GM12878 (cell line): ENCODE results near the gene GLRX5. TPM values are rescaled to one million over a fixed set of nuclear protein-coding genes. Genes with fewer than 3 reads are reported as not detected.

Experiments
- ASH2L ChIP-seq: fragments of 300-600, 200-600 bp; sonication (generic); IDR thresholded peaks from 2 replicates; pipeline ENCODE4 v1.6.1; 2017; ENCODE audit warnings: low read depth, mild to moderate bottlenecking, borderline replicate concordance
- ATF3 ChIP-seq: IDR thresholded peaks from 2 replicates; pipeline ENCODE4 v1.6.1; 2011; ENCODE audit warnings: low read depth, mild to moderate bottlenecking, low read length, moderate library complexity, borderline replicate concordance; ENCODE audit errors: extremely low read depth
- CBFB ChIP-seq: IDR thresholded peaks from 2 replicates; pipeline ENCODE4 v1.6.1; 2016; ENCODE audit warnings: antibody characterized with exemption, low read depth
- CHD4 ChIP-seq: fragments of 200-600 bp; sonication (generic); IDR thresholded peaks from 2 replicates; pipeline ENCODE4 v1.6.1; 2016; ENCODE audit warnings: mild to moderate bottlenecking
- EZH2 ChIP-seq: IDR thresholded peaks from 2 replicates; pipeline ENCODE4 v1.6.1; 2012; ENCODE audit warnings: low read depth, mild to moderate bottlenecking, control low read depth, inconsistent platforms, low read length, borderline replicate concordance; ENCODE audit not compliant: control insufficient read depth
- HDAC2 ChIP-seq: fragments of 200-600 bp; sonication (generic); IDR thresholded peaks from 2 replicates; pipeline ENCODE4 v1.6.1; 2017
- KLF5 ChIP-seq: fragments of 450-650 bp; IDR thresholded peaks from 2 replicates; pipeline ENCODE4 v1.6.1; 2014; ENCODE audit warnings: mild to moderate bottlenecking; ENCODE audit not compliant: partially characterized antibody
- MAX ChIP-seq: IDR thresholded peaks from 2 replicates; pipeline ENCODE4 v1.6.1; 2012; ENCODE audit warnings: low read depth, low read length, improper control_type of control experiment
- MLLT1 ChIP-seq: fragments of 450-650 bp; IDR thresholded peaks from 2 replicates; pipeline ENCODE4 v1.6.1; 2016; ENCODE audit warnings: mild to moderate bottlenecking
- MYB ChIP-seq: fragments of 150-350 bp; IDR thresholded peaks from 2 replicates; pipeline ENCODE4 v1.6.1; 2014; ENCODE audit warnings: mild to moderate bottlenecking, low read depth, low read length, borderline replicate concordance
- NRF1 ChIP-seq: conservative IDR thresholded peaks from 2 replicates; pipeline ENCODE4 v1.6.1; 2011; ENCODE audit warnings: mild to moderate bottlenecking, low read depth, low read length, improper control_type of control experiment
- PKNOX1 ChIP-seq: fragments of 450-650 bp; IDR thresholded peaks from 2 replicates; pipeline ENCODE4 v1.6.1; 2016; ENCODE audit warnings: mild to moderate bottlenecking
- POLR2A ChIP-seq: IDR thresholded peaks from 2 replicates; pipeline ENCODE4 v1.6.1; 2011; ENCODE audit warnings: low read depth, mild to moderate bottlenecking, low read length
- RAD51 ChIP-seq: fragments of 450-650 bp; IDR thresholded peaks from 2 replicates; pipeline ENCODE4 v1.6.1; 2016; ENCODE audit warnings: moderate library complexity, mild to moderate bottlenecking, inconsistent platforms
- RB1 ChIP-seq: fragments of 450-650 bp; formaldehyde crosslinking; IDR thresholded peaks from 2 replicates; pipeline ENCODE4 v1.6.1; 2017; ENCODE audit warnings: mild to moderate bottlenecking, borderline replicate concordance
- RFX5 ChIP-seq: IDR thresholded peaks from 2 replicates; pipeline ENCODE4 v1.6.1; 2011; ENCODE audit warnings: low read depth, low read length, improper control_type of control experiment
- SRF ChIP-seq, 2 experiments: IDR thresholded peaks; 2 replicates each; pipeline ENCODE4 v1.6.1; 2011; ENCODE audit warnings: low read depth in 2 of 2, low read length in 2 of 2, mild to moderate bottlenecking in 1 of 2, moderate library complexity in 1 of 2
- STAT3 ChIP-seq: IDR thresholded peaks from 2 replicates; pipeline ENCODE4 v1.6.1; 2011; ENCODE audit warnings: low read depth, low read length, improper control_type of control experiment
- SUPT20H ChIP-seq: IDR thresholded peaks from 2 replicates; pipeline ENCODE4 v1.6.1; 2011; ENCODE audit warnings: low read depth, mild to moderate bottlenecking, low read length, moderate library complexity, borderline replicate concordance; ENCODE audit not compliant: control insufficient read depth
- ZBTB4 ChIP-seq: fragments of 450-650 bp; formaldehyde crosslinking; IDR thresholded peaks from 2 replicates; pipeline ENCODE4 v1.4.0; 2022; ENCODE audit warnings: mild to moderate bottlenecking, moderate library complexity
- ZNF622 ChIP-seq: fragments of 450-650 bp; IDR thresholded peaks from 2 replicates; pipeline ENCODE4 v1.6.1; 2017; ENCODE audit warnings: mild to moderate bottlenecking, inconsistent platforms
- ZZZ3 ChIP-seq: IDR thresholded peaks from 2 replicates; pipeline ENCODE4 v1.6.1; 2011; ENCODE audit warnings: low read depth; ENCODE audit not compliant: control insufficient read depth, insufficient read length
- polyA plus RNA-seq, 11 experiments: library from polyadenylated mRNA; depleted of rRNA in 4 of 11; unstranded in 6 of 11; stranded (reverse) in 5 of 11; fragments of >200 nt; fragmentation: Nextera tagmentation in 4 of 11; fragmentation: Illumina TruSeq in 1 of 11; extraction: Ambion mirVana in 4 of 11; extraction: Trizol in 1 of 11; gene quantifications; 1 replicate in 1 of 11; 2 replicates in 10 of 11; pipeline versions ENCODE4 v1.2.1 to v1.2.3, GENCODE V29; 2011 to 2016; ENCODE audit warnings: inconsistent platforms in 2 of 11, missing spikeins in 2 of 11, low read depth in 1 of 11
- total RNA-seq, 4 experiments: library from RNA; depleted of rRNA in 3 of 4; stranded (reverse); fragments of >200 nt in 3 of 4; fragmentation: Illumina TruSeq in 1 of 4; extraction: Trizol in 1 of 4; gene quantifications; 2 replicates each; pipeline versions ENCODE4 v1.2.1 to v1.2.3, GENCODE V29; 2013 to 2021

The GLRX5 gene
- total and polyA plus RNA-seq, 10 of the 15 experiments (the other 5 are each of a cell fraction or from before 2014, with no cell fraction given): 12.8 to 139 (median 55.4) TPM

GRCh38 chr14:95534299-95535225 is at the start of gene GLRX5 (continued):
- TF ChIP-seq CHD4 (no peak), SRF (IDR thresholded peaks at IDR 0.05; ENCODE audit: low read depth in 2 of 2, low read length in 2 of 2) (no peak), ZZZ3 (no peak), NRF1 (no peak; the same call in 1 of the 2 replicates), POLR2A (peak; percentile 76), STAT3 (no peak), MLLT1 (0 out of 2 replicates have a peak, but pooled peaks have one; percentile 41), RAD51 (no peak), MAX (peak; percentile 65), KLF5 (peak; percentile 85), ZNF622 (no peak), ASH2L (peak; percentile 65; the same call in 1 of the 2 replicates), RFX5 (peak; percentile 82; the same call in 1 of the 2 replicates), ZBTB4 (no peak), EZH2 (no peak), CBFB (peak; percentile 90), MYB (peak; percentile 93), SUPT20H (no peak), RB1 (peak; percentile 77; the same call in 1 of the 2 replicates), HDAC2 (no peak), ATF3 (no peak), PKNOX1 (peak; percentile 100)
